IPS-15b (cell line): ENCODE data around the gene METRN.
"Not testable (repeated sequence)": the region's sequence is repeated elsewhere in the genome, so short reads cannot be mapped to it uniquely, and the experiment has no call there.

ENCODE experiments used
- H3K27me3 ChIP-seq: one replicate; pipeline ENCODE4 v1.6.1; 2013; ENCODE audit warnings: low read length; ENCODE audit not compliant: control insufficient read depth, insufficient read depth
- H3K36me3 ChIP-seq: one replicate; pipeline ENCODE4 v1.6.1; 2013; ENCODE audit warnings: low read length; ENCODE audit not compliant: control insufficient read depth, insufficient read depth
- H3K4me1 ChIP-seq: one replicate; pipeline ENCODE4 v1.6.1; 2013; ENCODE audit warnings: mild to moderate bottlenecking, low read length; ENCODE audit not compliant: control insufficient read depth, insufficient read depth
- H3K4me3 ChIP-seq: one replicate; pipeline ENCODE4 v1.5.1; 2013; ENCODE audit warnings: low read depth, low read length
- H3K9ac ChIP-seq: one replicate; pipeline ENCODE4 v1.6.1; 2013; ENCODE audit warnings: low read depth, mild to moderate bottlenecking, low read length
- H3K9me3 ChIP-seq: one replicate; pipeline ENCODE4 v1.6.1; 2013; ENCODE audit warnings: mild to moderate bottlenecking, low read length; ENCODE audit not compliant: control insufficient read depth, insufficient read depth

Gene METRN

GRCh38 chr16:741986-742629 lies 27.2 kb downstream of the METRN start:
- no peaks in the 10 kb centered on the region for H3K9me3 ChIP-seq
- no peaks in the 10 kb centered on the region for H3K36me3 ChIP-seq
- H3K27me3 ChIP-seq: no peaks in the 10 kb centered on the region
- no peak overlapping the region for H3K9ac ChIP-seq
- H3K4me1 ChIP-seq: peaks cover 3% of the 10 kb centered on the region
- H3K4me3 ChIP-seq: no peak overlapping the region

GRCh38 chr16:742894-743293 lies 28.0 kb downstream of the METRN start:
- not testable (repeated sequence) for H3K9me3 ChIP-seq, H3K27me3 ChIP-seq, H3K9ac ChIP-seq, H3K4me3 ChIP-seq, H3K4me1 ChIP-seq, H3K36me3 ChIP-seq

- H3K27me3 ChIP-seq: no peaks in the 10 kb centered on the region
- no peaks in the 10 kb centered on the region for H3K9me3 ChIP-seq
- no peak overlapping the region for H3K9ac ChIP-seq
- H3K4me3 ChIP-seq: no peak overlapping the region
- H3K4me1 ChIP-seq: peaks cover 3% of the 10 kb centered on the region
- no peaks in the 10 kb centered on the region for H3K36me3 ChIP-seq
Measured at GRCh38 chr16:743794-744500, 29.0 kb downstream of the METRN start.

GRCh38 chr16:745739-746138 lies 30.8 kb downstream of the METRN start:
- no peaks in the 10 kb centered on the region for H3K9me3 ChIP-seq
- no peaks in the 10 kb centered on the region for H3K4me1 ChIP-seq
- no peaks in the 10 kb centered on the region for H3K27me3 ChIP-seq
- H3K4me3 ChIP-seq: no peak overlapping the region
- no peaks in the 10 kb centered on the region for H3K36me3 ChIP-seq
- no peak overlapping the region for H3K9ac ChIP-seq

- Histone ChIP-seq H3K27me3 (no peaks in the 10 kb centered on the region), H3K4me1 (peaks cover 5% of the 10 kb centered on the region), H3K4me3 (no peak overlapping the region), H3K9ac (no peak overlapping the region), H3K36me3 (no peaks in the 10 kb centered on the region), H3K9me3 (no peaks in the 10 kb centered on the region)
Measured at GRCh38 chr16:746637-747036, 31.7 kb downstream of the METRN start.

- H3K27me3 ChIP-seq: no peaks in the 10 kb centered on the region
- no peak overlapping the region for H3K9ac ChIP-seq
- peaks cover 8% of the 10 kb centered on the region for H3K4me1 ChIP-seq
- no peaks in the 10 kb centered on the region for H3K36me3 ChIP-seq
- H3K9me3 ChIP-seq: no peaks in the 10 kb centered on the region
- H3K4me3 ChIP-seq: no peak overlapping the region
Measured at GRCh38 chr16:747978-748746, 33.2 kb downstream of the METRN start.

- Histone ChIP-seq H3K9me3 (no peaks in the 10 kb centered on the region), H3K9ac (no peak overlapping the region), H3K4me3 (no peak overlapping the region), H3K36me3 (no peaks in the 10 kb centered on the region), H3K4me1 (peaks cover 8% of the 10 kb centered on the region), H3K27me3 (no peaks in the 10 kb centered on the region)
Measured at GRCh38 chr16:749010-749409, 34.1 kb downstream of the METRN start.

- H3K27me3 ChIP-seq: no peaks in the 10 kb centered on the region
Measured at GRCh38 chr16:750485-750884, 35.6 kb downstream of the METRN start.

GRCh38 chr16:751152-752006 lies 36.5 kb downstream of the METRN start:
- H3K9ac ChIP-seq: no peak overlapping the region
- H3K27me3 ChIP-seq: no peaks in the 10 kb centered on the region
- peak overlapping the region; percentile 11 for H3K4me3 ChIP-seq
- no peaks in the 10 kb centered on the region for H3K9me3 ChIP-seq
- no peaks in the 10 kb centered on the region for H3K36me3 ChIP-seq
- H3K4me1 ChIP-seq: peaks cover 8% of the 10 kb centered on the region

More at GRCh38 chr16:750485-750884, 35.6 kb downstream of the METRN start:
- no peaks in the 10 kb centered on the region for H3K9me3 ChIP-seq
- H3K4me3 ChIP-seq: no peak overlapping the region
- H3K36me3 ChIP-seq: no peaks in the 10 kb centered on the region
- H3K4me1 ChIP-seq: peaks cover 8% of the 10 kb centered on the region
- no peak overlapping the region for H3K9ac ChIP-seq

- Histone ChIP-seq H3K27me3 (no peaks in the 10 kb centered on the region), H3K9me3 (no peaks in the 10 kb centered on the region), H3K9ac (no peak overlapping the region), H3K36me3 (no peaks in the 10 kb centered on the region), H3K4me3 (peak overlapping the region; percentile 11), H3K4me1 (peaks cover 8% of the 10 kb centered on the region)
Measured at GRCh38 chr16:752007-752312, 37.0 kb downstream of the METRN start.

- H3K9ac ChIP-seq, H3K27me3 ChIP-seq, H3K36me3 ChIP-seq, H3K9me3 ChIP-seq, H3K4me3 ChIP-seq, H3K4me1 ChIP-seq: not testable (repeated sequence)
Measured at GRCh38 chr16:754121-754607, 39.2 kb downstream of the METRN start.
